Endothelial cell of umbilical vein (primary cell): Measurements from ENCODE around the gene CNNM4. TPM values are rescaled to one million over a fixed set of nuclear protein-coding genes. Genes with fewer than 3 reads are reported as not detected.

Experiments used
- BruUV-seq: library from RNA; stranded (reverse); fragments of 400-500 nt; replicated peaks from 2 replicates; lab custom pipeline; 2021; lab: Mats Ljungman, UMichigan
- CTCF ChIA-PET: fragments of 300-600, 350-600 bp; sonication (Branson Sonifier 250); formaldehyde crosslinking; loops from one replicate; lab custom pipeline; 2021; ENCODE audit warnings: antibody characterized with exemption, inconsistent platforms; lab: Charles Lee
- POLR2A ChIA-PET: fragments of 300-600, 350-600 bp; sonication (Branson Sonifier 250); formaldehyde crosslinking; loops from one replicate; lab custom pipeline; 2021; ENCODE audit warnings: antibody characterized with exemption, inconsistent platforms; lab: Charles Lee
- DNase-seq: peaks from one replicate; pipeline ENCODE4 v3.0.0-alpha.2; 2011; ENCODE audit warnings: low read depth, low spot score
- FAIRE-seq: peaks from 2 replicates; lab custom pipeline; 2011; peaks lifted over from hg19 to GRCh38; lab: Jason Lieb, UNC
- H2AFZ ChIP-seq: 2 replicates; pipeline ENCODE4 v1.6.0; 2012; ENCODE audit warnings: low read depth, low read length, control low read depth, inconsistent platforms
- H3K27ac ChIP-seq: 2 replicates; pipeline ENCODE4 v1.5.1; 2011; ENCODE audit warnings: low read depth, mild to moderate bottlenecking, control low read depth, low read length, moderate library complexity; ENCODE audit not compliant: insufficient read depth
- H3K27me3 ChIP-seq, 2 experiments: 2 replicates each; pipeline versions ENCODE4 v1.6.0 to v1.6.1; 2011; ENCODE audit warnings: low read length in 2 of 2, mixed read lengths in 1 of 2; ENCODE audit not compliant: control insufficient read depth in 2 of 2, insufficient read depth in 2 of 2
- H3K36me3 ChIP-seq, 2 experiments: 2 replicates in 1 of 2; 3 replicates in 1 of 2; pipeline ENCODE4 v1.5.1; 2011; ENCODE audit warnings: low read length in 2 of 2, mild to moderate bottlenecking in 1 of 2, moderate library complexity in 1 of 2; ENCODE audit not compliant: control insufficient read depth in 2 of 2, insufficient read depth in 2 of 2; ENCODE audit errors: extremely low read depth in 1 of 2
- H3K4me1 ChIP-seq: 3 replicates; pipeline ENCODE4 v1.5.1; 2011; ENCODE audit warnings: mild to moderate bottlenecking, low read length; ENCODE audit not compliant: control insufficient read depth, insufficient read depth; ENCODE audit errors: extremely low read depth
- H3K4me2 ChIP-seq: 2 replicates; pipeline ENCODE4 v1.6.1; 2011; ENCODE audit warnings: low read length, control low read depth, mixed read lengths; ENCODE audit not compliant: insufficient read depth
- H3K4me3 ChIP-seq, 3 experiments: fragments of 200-600 bp in 1 of 3; sonication (generic), shearing (Covaris generic) in 1 of 3; replicated peaks in 1 of 3; 2 replicates each; pipeline ENCODE4 v1.5.1; 2011 to 2016; ENCODE audit warnings: control low read depth in 3 of 3, low read length in 3 of 3, mild to moderate bottlenecking in 2 of 3, inconsistent platforms in 1 of 3, low read depth in 1 of 3, moderate library complexity in 1 of 3; ENCODE audit not compliant: insufficient read depth in 1 of 3
- H3K79me2 ChIP-seq: 2 replicates; pipeline ENCODE4 v1.6.0; 2012; ENCODE audit warnings: low read length, inconsistent platforms; ENCODE audit not compliant: control insufficient read depth, insufficient read depth
- H3K9ac ChIP-seq: replicated peaks from 2 replicates; pipeline ENCODE3; 2011; ENCODE audit warnings: low read length, control low read depth; ENCODE audit not compliant: insufficient read depth; ENCODE audit errors: extremely low read depth
- H3K9me1 ChIP-seq: replicated peaks from 3 replicates; pipeline ENCODE4 v1.6.0; 2011; ENCODE audit warnings: mild to moderate bottlenecking, low read length; ENCODE audit not compliant: control insufficient read depth, insufficient read depth; ENCODE audit errors: extremely low read depth
- H3K9me3 ChIP-seq: replicated peaks from 2 replicates; pipeline ENCODE4 v1.5.1; 2012; ENCODE audit warnings: low read length, inconsistent platforms; ENCODE audit not compliant: control insufficient read depth, insufficient read depth
- H4K20me1 ChIP-seq: replicated peaks from 2 replicates; pipeline ENCODE3; 2011; ENCODE audit warnings: mild to moderate bottlenecking, low read length; ENCODE audit not compliant: control insufficient read depth, insufficient read depth; ENCODE audit errors: extremely low read depth
- CTCF ChIP-seq, 2 donors: IDR thresholded peaks; 1 replicate in 1 of 2; 2 replicates in 1 of 2; pipeline ENCODE4 v1.5.1; 2011; ENCODE audit warnings: low read length in 2 of 2, mild to moderate bottlenecking in 2 of 2, moderate library complexity in 2 of 2, control low read depth in 1 of 2, inconsistent platforms in 1 of 2, low read depth in 1 of 2; ENCODE audit not compliant: insufficient read depth in 1 of 2; ENCODE audit errors: extremely low read depth in 1 of 2
- EZH2 ChIP-seq: IDR thresholded peaks from 2 replicates; pipeline ENCODE4 v1.6.1; 2012; ENCODE audit warnings: borderline replicate concordance, low read depth, mild to moderate bottlenecking, moderate library complexity, low read length, inconsistent platforms; ENCODE audit not compliant: severe bottlenecking
- FOS ChIP-seq: IDR thresholded peaks from 2 replicates; pipeline ENCODE4 v1.6.1; 2011; ENCODE audit warnings: mild to moderate bottlenecking, low read length, moderate library complexity, borderline replicate concordance; ENCODE audit not compliant: insufficient read depth
- JUN ChIP-seq: IDR thresholded peaks from 2 replicates; pipeline ENCODE4 v1.6.1; 2011; ENCODE audit warnings: borderline replicate concordance, low read depth; ENCODE audit not compliant: insufficient read length, insufficient read depth
- MAX ChIP-seq: IDR thresholded peaks from 2 replicates; pipeline ENCODE4 v1.6.1; 2011; ENCODE audit not compliant: insufficient read depth, insufficient read length
- MYC ChIP-seq: IDR thresholded peaks from one replicate; pipeline ENCODE4 v1.6.1; 2011; ENCODE audit warnings: mild to moderate bottlenecking, low read depth, low read length
- POLR2AphosphoS5 ChIP-seq: IDR thresholded peaks from 2 replicates; pipeline ENCODE4 v1.6.1; 2012; ENCODE audit warnings: low read depth, mild to moderate bottlenecking, control low read depth, low read length, moderate library complexity; ENCODE audit not compliant: insufficient read depth
- dilution Hi-C: fragments of 300-500 bp; cut with MboI; formaldehyde crosslinking; loops from one replicate; pipeline ENCODE4 v1.15.0; 2019; ENCODE audit warnings: low sequenced_read_pairs; ENCODE audit not compliant: extremely low pct_ligation_motif_present
- intact Hi-C: fragments of 100-400 bp; cut with micrococcal nuclease; formaldehyde crosslinking; loops from one replicate; pipeline ENCODE4 v1.10.0; 2022
- polyA plus RNA-seq, 4 experiments: library from polyadenylated mRNA; depleted of rRNA in 3 of 4; stranded (reverse) in 3 of 4; unstranded in 1 of 4; fragments of >200 nt; gene quantifications; 2 replicates each; pipeline versions ENCODE4 v1.2.1 to v1.2.3, GENCODE V29; 2011 to 2012; ENCODE audit warnings: missing spikeins in 1 of 4
- total RNA-seq: library from RNA; stranded (reverse); gene quantifications from 2 replicates; pipeline ENCODE4 v1.2.3, GENCODE V29; 2021

The CNNM4 gene
- total and polyA plus RNA-seq, 2 donors (not counting 3 experiments of a cell fraction or from before 2014, with no cell fraction given), result 4.7 to 5.3 TPM

DNA sequence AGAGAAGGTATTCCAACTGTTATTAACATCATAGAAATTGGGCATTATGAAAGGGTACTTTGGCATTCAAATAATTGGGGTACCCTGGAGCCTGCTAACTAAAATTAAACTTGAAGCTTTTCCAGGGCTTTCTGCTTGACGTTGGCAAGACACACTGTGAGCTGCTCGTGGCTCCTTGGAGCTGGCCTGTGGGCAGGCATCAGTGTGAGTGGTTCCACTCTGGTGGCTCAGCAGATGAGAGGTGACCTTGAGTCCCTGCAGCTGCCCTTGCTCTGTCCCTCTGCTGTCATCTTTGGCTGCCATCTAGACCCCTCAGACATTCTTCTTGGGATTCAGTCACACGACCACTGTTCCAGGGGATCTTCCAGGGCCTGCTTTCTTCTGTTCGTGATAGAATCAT lies 62.1 kb downstream of the CNNM4 start:
- dilution Hi-C loops, result no loop called here
- Histone ChIP-seq H3K9me1 (no peaks in the 10 kb centered on the region), H3K4me3 (no peak overlapping the region), H3K36me3 (peaks cover 0 to 12% of the 10 kb centered on the region in 2 experiments), H3K9me3 (no peaks in the 10 kb centered on the region), H3K9ac (no peak overlapping the region), H3K4me1 (peaks cover under 1% of the 10 kb centered on the region), H4K20me1 (no peaks in the 10 kb centered on the region), H3K27ac (no peak overlapping the region), H3K27me3 (no peaks in the 10 kb centered on the region), H3K4me2 (no peak overlapping the region), H2AFZ (no peak overlapping the region), H3K79me2 (peaks cover 6% of the 10 kb centered on the region)
- no peak for TF ChIP-seq EZH2
- no peak for TF ChIP-seq POLR2AphosphoS5
- no peak for TF ChIP-seq CTCF (IDR thresholded peaks at IDR 0.05; ENCODE audit: extremely low read depth in 1 of 2, insufficient read depth in 1 of 2, low read depth in 1 of 2, low read length in 2 of 2)
- TF ChIP-seq FOS, result no peak
- TF ChIP-seq MYC, result no peak
- TF ChIP-seq JUN, result no peak
- TF ChIP-seq MAX, result no peak
- intact Hi-C loops, result no loop called here
- ChIA-PET POLR2A (no interaction called here), CTCF (no interaction called here)
- DNase-seq, result no peak
- no TSS peak for BruUV-seq
- no peak for FAIRE-seq
